Measurements from ENCODE around the gene ZMYND12. TPM values are rescaled to one million over a fixed set of nuclear protein-coding genes. Genes with fewer than 3 reads are reported as not detected.

ZMYND12 gene
- polyA plus RNA-seq, 1 experiment = 0.66 TPM

GRCh38 chr1:42456754-42457089 lies 900 bp upstream of the ZMYND12 start:
- Histone ChIP-seq H3K27me3 (ENCODE audit: control insufficient read depth, insufficient read depth, low read length) (no peaks in the 10 kb centered on the region; the same call in 1 of the 2 replicates), H3K36me3 (ENCODE audit: control insufficient read depth, insufficient read depth, low read length) (no peaks in the 10 kb centered on the region; the same call in 1 of the 2 replicates), H3K4me3 (ENCODE audit: low read depth, low read length) (peak overlapping the region; percentile 60)
- no peak for TF ChIP-seq CTCF (IDR thresholded peaks at IDR 0.05; ENCODE audit: insufficient read depth, low read depth, low read length)
- peak; percentile 4 for DNase-seq (ENCODE audit: low read depth)
- ChIA-PET POLR2A (no interaction called here), CTCF (interaction anchor here (0.9 to 1.4 kb wide), 2 partner anchors 279 to 283 kb away, joined by 3 to 4 read pairs; no protein-coding TSS in a partner anchor)

GRCh38 chr1:42454403-42454802 lies 1.4 kb downstream of the ZMYND12 start:
- DNase-seq (ENCODE audit: low read depth) = no peak
- ChIA-PET CTCF (interaction anchor here (0.7 kb wide), 1 partner anchor 835 kb away, joined by 3 read pairs; no protein-coding TSS in a partner anchor), POLR2A (no interaction called here)
- Histone ChIP-seq H3K36me3 (ENCODE audit: control insufficient read depth, insufficient read depth, low read length) (no peaks in the 10 kb centered on the region), H3K27me3 (ENCODE audit: control insufficient read depth, insufficient read depth, low read length) (no peaks in the 10 kb centered on the region; the same call in 1 of the 2 replicates), H3K4me3 (ENCODE audit: low read depth, low read length) (no peak overlapping the region)
- TF ChIP-seq CTCF (IDR thresholded peaks at IDR 0.05; ENCODE audit: insufficient read depth, low read depth, low read length) = no peak

- CTCF ChIA-PET = no interaction called here
- Histone ChIP-seq H3K36me3 (ENCODE audit: control insufficient read depth, insufficient read depth, low read length) (no peaks in the 10 kb centered on the region), H3K4me3 (ENCODE audit: low read depth, low read length) (no peak overlapping the region), H3K27me3 (ENCODE audit: control insufficient read depth, insufficient read depth, low read length) (no peaks in the 10 kb centered on the region; the same call in 1 of the 2 replicates)
- DNase-seq (ENCODE audit: low read depth) = no peak
- no peak for TF ChIP-seq CTCF (IDR thresholded peaks at IDR 0.05; ENCODE audit: insufficient read depth, low read depth, low read length)
- POLR2A ChIA-PET = no interaction called here
Observed at GRCh38 chr1:42453386-42453785, 2.4 kb downstream of the ZMYND12 start.

GRCh38 chr1:42450061-42450460 lies 5.8 kb downstream of the ZMYND12 start:
- ChIA-PET POLR2A (no interaction called here), CTCF (no interaction called here)
- no peaks in the 10 kb centered on the region; the same call in 1 of the 2 replicates for H3K27me3 ChIP-seq (ENCODE audit: control insufficient read depth, insufficient read depth, low read length)
- H3K36me3 ChIP-seq (ENCODE audit: control insufficient read depth, insufficient read depth, low read length) = no peaks in the 10 kb centered on the region
- no peak for TF ChIP-seq CTCF (IDR thresholded peaks at IDR 0.05; ENCODE audit: insufficient read depth, low read depth, low read length)
- no peak for DNase-seq (ENCODE audit: low read depth)
- H3K4me3 ChIP-seq (ENCODE audit: low read depth, low read length) = no peak overlapping the region

GRCh38 chr1:42449256-42449655 lies 6.6 kb downstream of the ZMYND12 start:
- POLR2A ChIA-PET = no interaction called here
- no peak for DNase-seq (ENCODE audit: low read depth)
- Histone ChIP-seq H3K36me3 (ENCODE audit: control insufficient read depth, insufficient read depth, low read length) (no peaks in the 10 kb centered on the region), H3K4me3 (ENCODE audit: low read depth, low read length) (no peak overlapping the region), H3K27me3 (ENCODE audit: control insufficient read depth, insufficient read depth, low read length) (no peaks in the 10 kb centered on the region; the same call in 1 of the 2 replicates)
- TF ChIP-seq CTCF (IDR thresholded peaks at IDR 0.05; ENCODE audit: insufficient read depth, low read depth, low read length) = no peak
- CTCF ChIA-PET = no interaction called here

All from BJ (cell line).